HG02840 (cell line): ENCODE results near the gene RRP8.

Source experiments
- ATAC-seq: cut with Tn5 transposase; IDR thresholded peaks from one replicate; pipeline ENCODE4 v1.9.1; 2021; ENCODE audit warnings: mild to moderate bottlenecking, moderate library complexity, moderate number of reproducible peaks; ENCODE audit not compliant: unreplicated experiment, low FRiP score

The RRP8 gene

DNA sequence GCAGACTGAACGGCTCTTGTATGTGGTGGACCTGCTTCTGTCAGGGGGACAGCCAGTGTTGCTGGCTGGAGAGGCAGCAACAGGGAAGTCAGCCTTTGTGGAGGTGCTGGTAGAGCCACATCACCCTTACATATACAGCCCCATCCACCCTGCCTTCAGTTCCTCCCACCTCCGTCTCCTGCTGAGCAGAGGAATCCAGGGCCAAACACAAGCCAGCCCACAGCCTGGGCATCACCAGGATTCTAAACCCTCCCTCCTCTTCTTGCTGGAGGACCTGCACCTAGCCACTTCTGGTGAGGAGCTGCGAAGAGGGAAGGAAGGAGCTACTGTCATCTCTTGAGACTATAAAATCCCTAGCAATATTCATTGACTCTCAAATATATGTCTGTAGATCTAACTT, 54.8 kb downstream of the RRP8 start:
- no peak for ATAC-seq

DNA sequence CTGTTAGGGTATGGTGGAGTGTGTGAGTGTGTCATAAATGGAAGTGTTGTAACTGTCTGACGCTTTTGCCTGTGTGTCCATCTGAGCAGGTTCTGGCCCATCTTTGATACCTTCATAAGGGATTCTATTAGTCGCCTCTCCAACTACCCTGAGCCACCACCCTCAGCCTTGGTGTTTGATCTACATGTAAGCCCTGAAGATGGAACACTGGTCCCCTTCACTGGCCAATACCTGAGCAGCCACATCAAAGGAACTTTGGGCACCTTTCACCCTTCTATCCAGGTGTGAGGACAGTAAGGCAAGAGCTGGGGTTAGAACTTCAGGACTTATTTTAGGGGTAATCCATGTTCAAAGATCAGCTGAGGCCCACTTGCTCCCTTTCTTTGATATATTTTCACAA, 55.3 kb downstream of the RRP8 start:
- ATAC-seq = no peak

DNA sequence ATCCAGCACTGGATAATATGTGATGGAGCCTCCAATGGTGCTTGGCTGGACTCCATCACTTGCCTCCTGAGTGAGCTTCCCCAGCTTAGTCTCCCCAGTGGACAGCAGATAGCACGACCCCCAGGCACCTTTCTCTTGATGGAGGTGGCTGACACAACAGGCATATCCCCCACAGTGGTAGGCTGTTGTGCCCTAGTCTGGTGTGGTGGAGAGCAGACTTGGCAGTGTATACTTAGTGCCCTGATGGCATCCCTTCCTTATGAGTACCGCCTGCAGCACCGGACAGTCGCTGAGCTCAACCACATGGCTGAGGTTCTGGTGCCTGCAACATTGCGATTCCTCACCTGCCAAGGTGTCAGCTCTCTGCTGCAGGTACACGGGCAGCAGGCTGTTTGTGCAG, 56.2 kb downstream of the RRP8 start:
- ATAC-seq = no peak

DNA sequence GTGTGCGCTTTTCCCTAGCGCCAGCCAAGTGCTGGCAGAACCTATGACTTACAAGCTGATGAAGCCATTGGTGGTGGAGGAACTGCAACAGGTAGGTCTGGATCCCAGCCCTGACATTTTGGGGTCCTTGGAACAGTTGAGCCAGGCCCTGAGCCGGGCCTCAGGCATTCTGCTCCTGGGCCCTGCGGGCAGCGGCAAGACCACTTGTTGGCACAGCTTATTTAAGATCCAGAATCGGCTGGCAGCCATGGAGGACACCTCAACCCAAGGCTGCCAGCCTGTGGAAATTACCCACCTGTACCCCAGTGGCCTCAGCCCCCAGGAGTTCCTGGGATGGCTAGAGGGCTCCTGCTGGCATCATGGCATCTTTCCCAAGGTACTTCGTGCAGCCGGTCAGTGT, 56.7 kb downstream of the RRP8 start:
- no peak for ATAC-seq

- ATAC-seq = no peak
These were observed 57.4 kb downstream of the RRP8 start for GRCh38 chr11:6545917-6546605.
